GM23248 (cell line): ENCODE measurements around the gene CCDC24. TPM values are rescaled to one million over a fixed set of nuclear protein-coding genes. Genes with fewer than 3 reads are reported as not detected.

Source experiments
- DNase-seq: peaks from one replicate; pipeline ENCODE4 v3.0.0-alpha.2; 2015
- H2AFZ ChIP-seq: fragments of 200-600 bp; sonication (generic); 2 replicates; pipeline ENCODE4 v1.6.1; 2016; ENCODE audit warnings: antibody characterized with exemption
- H3F3A ChIP-seq: fragments of 200-600 bp; sonication (generic); 2 replicates; pipeline ENCODE4 v1.6.1; 2016; ENCODE audit warnings: mild to moderate bottlenecking, antibody characterized with exemption, mixed run types; ENCODE audit not compliant: insufficient read depth
- H3K27ac ChIP-seq: fragments of 200-600 bp; sonication (generic); 2 replicates; pipeline ENCODE4 v1.5.1; 2016; ENCODE audit warnings: mild to moderate bottlenecking
- H3K27me3 ChIP-seq: fragments of 200-600 bp; sonication (generic); replicated peaks from 2 replicates; pipeline ENCODE4 v1.6.1; 2016; ENCODE audit warnings: mild to moderate bottlenecking; ENCODE audit not compliant: insufficient read depth
- H3K36me3 ChIP-seq: fragments of 200-600 bp; sonication (generic); 2 replicates; pipeline ENCODE4 v1.6.1; 2016; ENCODE audit warnings: low read depth, mild to moderate bottlenecking
- H3K4me1 ChIP-seq: fragments of 200-600 bp; sonication (generic); 2 replicates; pipeline ENCODE4 v1.6.1; 2016; ENCODE audit warnings: mild to moderate bottlenecking; ENCODE audit not compliant: insufficient read depth
- H3K4me2 ChIP-seq: fragments of 200-600 bp; sonication (generic); one replicate; pipeline ENCODE4 v1.6.1; 2016; ENCODE audit warnings: mild to moderate bottlenecking; ENCODE audit not compliant: unreplicated experiment
- H3K4me3 ChIP-seq: fragments of 200-600 bp; sonication (generic); 2 replicates; pipeline ENCODE4 v1.5.1; 2016; ENCODE audit warnings: mild to moderate bottlenecking
- H3K79me2 ChIP-seq: fragments of 200-600 bp; sonication (generic); 2 replicates; pipeline ENCODE4 v1.6.1; 2016; ENCODE audit warnings: mild to moderate bottlenecking; ENCODE audit not compliant: insufficient read depth
- H3K9ac ChIP-seq: fragments of 200-600 bp; sonication (generic); 2 replicates; pipeline ENCODE4 v1.6.1; 2016; ENCODE audit warnings: mild to moderate bottlenecking
- H3K9me2 ChIP-seq: fragments of 200-600 bp; sonication (generic); 2 replicates; pipeline ENCODE4 v1.6.1; 2016; ENCODE audit warnings: mixed run types, mild to moderate bottlenecking, moderate library complexity; ENCODE audit not compliant: insufficient read depth
- H3K9me3 ChIP-seq: fragments of 200-600 bp; sonication (generic); one replicate; pipeline ENCODE4 v1.6.1; 2017; ENCODE audit warnings: low read depth
- H4K20me1 ChIP-seq: fragments of 200-600 bp; sonication (generic); 2 replicates; pipeline ENCODE4 v1.6.0; 2016; ENCODE audit not compliant: insufficient read depth
- EZH2 ChIP-seq: fragments of 200-600 bp; sonication (generic); IDR thresholded peaks from 2 replicates; pipeline ENCODE4 v1.6.1; 2018; ENCODE audit warnings: antibody characterized with exemption, mild to moderate bottlenecking; ENCODE audit not compliant: insufficient read depth, poor library complexity, severe bottlenecking
- EZH2phosphoT487 ChIP-seq: fragments of 200-600 bp; sonication (generic); IDR thresholded peaks from 2 replicates; pipeline ENCODE4 v1.6.1; 2018; ENCODE audit warnings: antibody characterized with exemption, moderate library complexity, mild to moderate bottlenecking, low read depth; ENCODE audit not compliant: insufficient read depth
- WGBS, 2 experiments: methylation state at CpG; one replicate each; pipeline ENCODE4 v1.1.6; 2015 to 2017; ENCODE audit warnings: low lambda C conversion rate in 2 of 2, low coverage in 1 of 2; ENCODE audit errors: missing lambda C conversion rate in 2 of 2; 5-methylcytosine and 5-hydroxymethylcytosine counted together
- in situ Hi-C: fragments of 300-500 bp; cut with MboI; formaldehyde crosslinking; loops from 2 replicates; pipeline ENCODE4 v1.15.0; 2020
- polyA plus RNA-seq: library from polyadenylated mRNA; unstranded; fragments of >200 nt; fragmentation: Nextera tagmentation; extraction: Ambion mirVana; gene quantifications from 2 replicates; pipeline ENCODE4 v1.2.1, GENCODE V29; 2016
- total RNA-seq: library from RNA; depleted of rRNA; stranded (reverse); fragments of >200 nt; shearing (Covaris generic); gene quantifications from 2 replicates; pipeline ENCODE4 v1.2.3, GENCODE V29; 2014

The CCDC24 gene
- total and polyA plus RNA-seq, 2 experiments from 2014 or later: 3.1 to 4.3 TPM

GRCh38 chr1:43946236-43947060, 45.0 kb upstream of the CCDC24 start, which contains the start of gene IPO13:
TSS of gene IPO13 (plus strand) at chr1:43946950. CDS start at chr1:43947601, 651 bp downstream.
- WGBS, 2 experiments: 1% methylated on average over 53 to 58 of the region's 74 CpGs
- Histone ChIP-seq H3K4me2 (peak within 1 kb of the TSS; percentile 74), H3K79me2 (peaks cover 35% of the 10 kb centered on the region), H3K9ac (peak within 1 kb of the TSS; percentile 86), H3K27ac (peak within 1 kb of the TSS; percentile 76), H3K4me1 (peaks cover 15% of the 10 kb centered on the region), H3K36me3 (no peaks in the 10 kb centered on the region), H4K20me1 (no peaks in the 10 kb centered on the region), H3K4me3 (peak within 1 kb of the TSS; percentile 92), H3K9me2 (no peaks in the 10 kb centered on the region), H3F3A (0 out of 2 replicates have a peak, but pooled peaks cover 5% of the 10 kb centered on the region), H3K9me3 (no peaks in the 10 kb centered on the region), H3K27me3 (no peaks in the 10 kb centered on the region), H2AFZ (peak within 1 kb of the TSS; percentile 92)
- TF ChIP-seq EZH2 (no peak), EZH2phosphoT487 (no peak)
- in situ Hi-C loops: loop anchor here (25.0 kb wide), 2 partner anchors 409 to 709 kb away; partner anchors contain the start of gene PTPRF
- peak; percentile 98 for DNase-seq

- Histone ChIP-seq H3K9me3 (no peaks in the 10 kb centered on the region), H4K20me1 (no peaks in the 10 kb centered on the region), H3F3A (0 out of 2 replicates have a peak, but pooled peaks cover 5% of the 10 kb centered on the region), H3K9ac (peak overlapping the region; percentile 86), H2AFZ (peak overlapping the region; percentile 92), H3K9me2 (no peaks in the 10 kb centered on the region), H3K27me3 (no peaks in the 10 kb centered on the region), H3K79me2 (peaks cover 43% of the 10 kb centered on the region), H3K4me2 (peak overlapping the region; percentile 74), H3K4me1 (peaks cover 15% of the 10 kb centered on the region), H3K27ac (peak overlapping the region; percentile 76; the same call in 1 of the 2 replicates), H3K36me3 (no peaks in the 10 kb centered on the region), H3K4me3 (peak overlapping the region; percentile 92)
- in situ Hi-C loops: loop anchor here (25.0 kb wide), 2 partner anchors 410 to 710 kb away; partner anchors contain the start of gene PTPRF
- TF ChIP-seq EZH2phosphoT487 (no peak), EZH2 (no peak)
- no peak for DNase-seq
- 2% methylated on average over 26 to 27 of the region's 27 CpGs for WGBS, 2 experiments
These were observed 44.1 kb upstream of the CCDC24 start for GRCh38 chr1:43947061-43947873.

- peak overlapping the region; percentile 92 for H3K4me3 ChIP-seq
- H3K9me2 ChIP-seq: no peaks in the 10 kb centered on the region
- H3K4me1 ChIP-seq: peaks cover 15% of the 10 kb centered on the region
- H3K27ac ChIP-seq: no peak overlapping the region
- no peaks in the 10 kb centered on the region for H4K20me1 ChIP-seq
- 0 out of 2 replicates have a peak, but pooled peaks cover 5% of the 10 kb centered on the region for H3F3A ChIP-seq
- TF ChIP-seq EZH2phosphoT487: no peak
- no peak for TF ChIP-seq EZH2
- H3K27me3 ChIP-seq: no peaks in the 10 kb centered on the region
- in situ Hi-C loops: loop anchor here (25.0 kb wide), 2 partner anchors 411 to 711 kb away; partner anchors contain the start of gene PTPRF
- peak; percentile 36 for DNase-seq
- no peak overlapping the region for H2AFZ ChIP-seq
- no peaks in the 10 kb centered on the region for H3K36me3 ChIP-seq
- no peaks in the 10 kb centered on the region for H3K9me3 ChIP-seq
- peaks cover 50% of the 10 kb centered on the region for H3K79me2 ChIP-seq
- WGBS, 2 experiments: 6 to 13% methylated on average over 3 of the region's 3 CpGs
- peak overlapping the region; percentile 74 for H3K4me2 ChIP-seq
- H3K9ac ChIP-seq: peak overlapping the region; percentile 86
These were observed 43.4 kb upstream of the CCDC24 start for GRCh38 chr1:43947874-43948437.

- H3K9me3 ChIP-seq: no peaks in the 10 kb centered on the region
- in situ Hi-C loops: loop anchor here (25.0 kb wide), 2 partner anchors 412 to 712 kb away; partner anchors contain the start of gene PTPRF
- H3K4me3 ChIP-seq: no peak overlapping the region
- no peaks in the 10 kb centered on the region for H4K20me1 ChIP-seq
- H3K9ac ChIP-seq: no peak overlapping the region
- H3K27me3 ChIP-seq: no peaks in the 10 kb centered on the region
- H2AFZ ChIP-seq: no peak overlapping the region
- no peak for TF ChIP-seq EZH2phosphoT487
- no peak for TF ChIP-seq EZH2
- no peak for DNase-seq
- peaks cover 64% of the 10 kb centered on the region for H3K79me2 ChIP-seq
- 83 to 84% methylated on average over 13 of the region's 13 CpGs for WGBS, 2 experiments
- no peak overlapping the region for H3K4me2 ChIP-seq
- H3K4me1 ChIP-seq: peaks cover 15% of the 10 kb centered on the region
- 0 out of 2 replicates have a peak, but pooled peaks cover 5% of the 10 kb centered on the region for H3F3A ChIP-seq
- no peak overlapping the region for H3K27ac ChIP-seq
- no peaks in the 10 kb centered on the region for H3K36me3 ChIP-seq
- no peaks in the 10 kb centered on the region for H3K9me2 ChIP-seq
These were observed 41.7 kb upstream of the CCDC24 start for GRCh38 chr1:43949678-43950077.
